ENCODE results near the gene XPNPEP1.

DNA sequence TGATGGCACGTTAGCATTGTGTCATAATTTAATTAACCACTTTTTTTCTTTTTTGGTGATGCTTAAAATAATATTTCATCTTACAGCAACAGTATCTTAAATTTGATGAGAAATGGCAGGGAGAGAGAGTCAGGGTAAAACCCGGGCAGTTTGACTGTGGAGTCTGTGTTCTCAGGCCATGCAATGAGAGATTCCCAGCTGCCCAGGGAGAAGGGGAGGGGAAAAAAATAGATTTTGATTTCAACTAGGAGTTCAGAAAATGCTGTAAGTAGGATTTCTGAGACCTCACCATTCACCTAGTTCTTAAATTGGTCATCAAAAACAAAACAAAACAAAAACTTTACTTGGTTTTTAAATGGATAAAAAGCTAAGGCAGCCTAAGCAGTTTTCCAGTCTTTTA is 37.4 kb upstream of the XPNPEP1 start:
- TF ChIP-seq, protein P1, sequence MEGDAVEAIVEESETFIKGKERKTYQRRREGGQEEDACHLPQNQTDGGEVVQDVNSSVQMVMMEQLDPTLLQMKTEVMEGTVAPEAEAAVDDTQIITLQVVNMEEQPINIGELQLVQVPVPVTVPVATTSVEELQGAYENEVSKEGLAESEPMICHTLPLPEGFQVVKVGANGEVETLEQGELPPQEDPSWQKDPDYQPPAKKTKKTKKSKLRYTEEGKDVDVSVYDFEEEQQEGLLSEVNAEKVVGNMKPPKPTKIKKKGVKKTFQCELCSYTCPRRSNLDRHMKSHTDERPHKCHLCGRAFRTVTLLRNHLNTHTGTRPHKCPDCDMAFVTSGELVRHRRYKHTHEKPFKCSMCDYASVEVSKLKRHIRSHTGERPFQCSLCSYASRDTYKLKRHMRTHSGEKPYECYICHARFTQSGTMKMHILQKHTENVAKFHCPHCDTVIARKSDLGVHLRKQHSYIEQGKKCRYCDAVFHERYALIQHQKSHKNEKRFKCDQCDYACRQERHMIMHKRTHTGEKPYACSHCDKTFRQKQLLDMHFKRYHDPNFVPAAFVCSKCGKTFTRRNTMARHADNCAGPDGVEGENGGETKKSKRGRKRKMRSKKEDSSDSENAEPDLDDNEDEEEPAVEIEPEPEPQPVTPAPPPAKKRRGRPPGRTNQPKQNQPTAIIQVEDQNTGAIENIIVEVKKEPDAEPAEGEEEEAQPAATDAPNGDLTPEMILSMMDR (IDR thresholded peaks at IDR 0.05), result no peak
- no peak for TF ChIP-seq POLR2A (IDR thresholded peaks at IDR 0.05)

Data from lower leg skin (tissue), 3 donors.